Measurements from ENCODE around the gene DRC1. TPM values are rescaled to one million over a fixed set of nuclear protein-coding genes. Genes with fewer than 3 reads are reported as not detected.

The DRC1 gene
- total RNA-seq, 2 donors from 2014 or later, result not detected

DNA sequence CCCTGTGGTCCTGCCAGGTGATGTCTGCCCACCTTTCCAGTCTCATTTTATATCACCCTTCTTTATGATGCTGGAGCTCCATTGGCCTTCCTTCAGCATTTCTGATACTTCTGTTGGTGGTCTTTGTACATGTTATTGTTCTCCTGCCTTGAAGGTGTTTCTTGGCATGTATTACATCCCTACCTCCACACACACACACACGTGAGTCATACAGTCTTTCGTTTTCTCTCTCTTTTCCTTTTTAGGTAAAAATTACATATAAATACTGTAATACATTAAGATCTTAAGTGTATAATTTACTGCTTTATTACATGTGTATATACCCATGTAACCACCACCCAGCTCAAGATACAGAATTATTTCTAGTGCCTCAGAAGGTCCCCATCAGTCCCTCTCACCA, 44.9 kb upstream of the DRC1 start:
- intact Hi-C loops (cut with DNase I), result no loop called here
- Histone ChIP-seq H3K27ac (no peak overlapping the region), H3K9ac (ENCODE audit: low read depth in 2 of 2, low read length in 2 of 2) (no peak overlapping the region), H3K36me3 (no peaks in the 10 kb centered on the region), H3K9me3 (no peaks in the 10 kb centered on the region), H3K4me3 (no peak overlapping the region), H3K4me1 (no peaks in the 10 kb centered on the region), H3K27me3 (no peaks in the 10 kb centered on the region)
- TF ChIP-seq, protein P1, sequence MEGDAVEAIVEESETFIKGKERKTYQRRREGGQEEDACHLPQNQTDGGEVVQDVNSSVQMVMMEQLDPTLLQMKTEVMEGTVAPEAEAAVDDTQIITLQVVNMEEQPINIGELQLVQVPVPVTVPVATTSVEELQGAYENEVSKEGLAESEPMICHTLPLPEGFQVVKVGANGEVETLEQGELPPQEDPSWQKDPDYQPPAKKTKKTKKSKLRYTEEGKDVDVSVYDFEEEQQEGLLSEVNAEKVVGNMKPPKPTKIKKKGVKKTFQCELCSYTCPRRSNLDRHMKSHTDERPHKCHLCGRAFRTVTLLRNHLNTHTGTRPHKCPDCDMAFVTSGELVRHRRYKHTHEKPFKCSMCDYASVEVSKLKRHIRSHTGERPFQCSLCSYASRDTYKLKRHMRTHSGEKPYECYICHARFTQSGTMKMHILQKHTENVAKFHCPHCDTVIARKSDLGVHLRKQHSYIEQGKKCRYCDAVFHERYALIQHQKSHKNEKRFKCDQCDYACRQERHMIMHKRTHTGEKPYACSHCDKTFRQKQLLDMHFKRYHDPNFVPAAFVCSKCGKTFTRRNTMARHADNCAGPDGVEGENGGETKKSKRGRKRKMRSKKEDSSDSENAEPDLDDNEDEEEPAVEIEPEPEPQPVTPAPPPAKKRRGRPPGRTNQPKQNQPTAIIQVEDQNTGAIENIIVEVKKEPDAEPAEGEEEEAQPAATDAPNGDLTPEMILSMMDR (IDR thresholded peaks at IDR 0.05), result no peak
- DNase-seq, result no peak

DNA sequence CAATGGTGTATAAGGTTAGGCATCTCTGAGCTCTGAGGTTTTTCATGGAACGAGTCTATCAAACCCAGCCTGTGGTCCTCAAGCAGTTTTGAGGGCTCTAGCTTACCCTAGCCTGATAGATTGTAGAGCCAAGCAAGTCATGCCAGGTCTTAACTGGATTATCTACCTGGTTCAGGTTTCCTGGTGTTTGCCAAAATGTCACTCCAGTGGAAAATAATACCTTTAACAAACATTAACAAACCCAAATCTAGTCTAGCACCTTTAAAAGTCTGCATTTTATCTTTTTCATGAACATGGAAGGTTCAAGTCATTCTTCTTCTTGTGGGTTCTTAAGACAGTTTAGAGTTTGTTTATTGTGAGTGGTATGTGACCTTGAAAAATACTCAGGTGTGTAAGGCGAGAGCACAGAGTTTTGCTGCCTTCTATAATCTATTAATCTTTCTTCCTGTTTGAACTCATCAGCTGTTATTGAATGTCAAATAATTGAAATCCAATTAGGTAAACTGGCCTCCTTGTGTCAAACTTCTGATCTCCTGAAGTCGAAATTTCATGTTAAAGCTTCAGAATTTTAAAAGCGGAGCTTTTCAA, 41.7 kb upstream of the DRC1 start:
- intact Hi-C loops (cut with DNase I), result no loop called here
- Histone ChIP-seq H3K9me3 (no peaks in the 10 kb centered on the region), H3K9ac (ENCODE audit: low read depth in 2 of 2, low read length in 2 of 2) (no peak overlapping the region), H3K4me3 (no peak overlapping the region), H3K36me3 (no peaks in the 10 kb centered on the region), H3K4me1 (peaks cover 6% of the 10 kb centered on the region), H3K27ac (no peak overlapping the region), H3K27me3 (no peaks in the 10 kb centered on the region)
- TF ChIP-seq, protein P1 (IDR thresholded peaks at IDR 0.05), result no peak
- DNase-seq, result no peak

DNA sequence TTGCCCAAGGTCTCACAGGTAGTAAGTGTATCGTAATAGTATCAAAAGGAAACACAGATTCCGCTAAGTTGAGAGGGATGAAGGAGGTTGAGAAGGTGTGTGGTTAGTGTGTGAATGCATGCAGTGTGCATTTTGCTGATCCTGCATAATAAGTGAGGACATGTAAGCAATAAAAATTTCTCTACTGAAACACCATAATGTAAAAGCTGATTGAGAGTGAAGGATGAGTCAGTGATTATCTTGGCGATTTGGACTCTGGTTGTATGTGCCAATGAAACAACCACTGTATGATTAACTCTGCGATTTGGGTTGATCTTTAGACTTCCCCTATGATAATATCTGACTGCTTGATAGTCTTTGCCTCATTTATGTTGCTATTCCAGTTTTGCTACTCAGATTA, 38.4 kb upstream of the DRC1 start:
- intact Hi-C loops (cut with DNase I), result no loop called here
- Histone ChIP-seq H3K4me1 (peaks cover 6% of the 10 kb centered on the region), H3K9me3 (no peaks in the 10 kb centered on the region), H3K27ac (no peak overlapping the region), H3K36me3 (no peaks in the 10 kb centered on the region), H3K4me3 (no peak overlapping the region), H3K9ac (ENCODE audit: low read depth in 2 of 2, low read length in 2 of 2) (no peak overlapping the region), H3K27me3 (no peaks in the 10 kb centered on the region)
- DNase-seq, result no peak
- TF ChIP-seq, protein P1 (IDR thresholded peaks at IDR 0.05), result no peak

DNA sequence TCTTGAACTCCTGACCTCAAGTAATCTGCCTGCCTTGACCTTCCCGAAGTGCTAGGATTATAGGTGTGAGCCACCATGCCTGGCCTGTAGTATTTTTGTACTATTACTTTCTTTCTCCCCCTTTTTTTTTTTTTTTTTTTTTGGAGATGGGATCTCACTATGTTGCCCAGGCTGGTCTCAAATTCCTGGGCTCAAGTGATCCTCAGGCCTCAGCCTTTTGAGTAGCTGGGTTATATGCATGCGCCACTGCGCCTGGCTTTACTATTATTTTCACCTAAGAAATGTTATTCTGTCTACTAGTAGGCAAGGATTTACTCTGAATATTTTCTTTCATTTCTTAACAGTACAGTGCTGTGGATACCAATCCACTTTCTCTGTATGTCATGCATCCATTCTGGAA, 37.8 kb upstream of the DRC1 start:
- intact Hi-C loops (cut with DNase I), result no loop called here
- H3K4me3 ChIP-seq, result no peak overlapping the region
- no peaks in the 10 kb centered on the region for H3K27me3 ChIP-seq
- peaks cover 6% of the 10 kb centered on the region for H3K4me1 ChIP-seq
- H3K9me3 ChIP-seq, result no peaks in the 10 kb centered on the region
- H3K9ac ChIP-seq (ENCODE audit: low read depth in 2 of 2, low read length in 2 of 2), result no peak overlapping the region
- H3K27ac ChIP-seq, result no peak overlapping the region
- no peak for DNase-seq
- TF ChIP-seq, protein P1 (IDR thresholded peaks at IDR 0.05), result no peak
- H3K36me3 ChIP-seq, result no peaks in the 10 kb centered on the region

DNA sequence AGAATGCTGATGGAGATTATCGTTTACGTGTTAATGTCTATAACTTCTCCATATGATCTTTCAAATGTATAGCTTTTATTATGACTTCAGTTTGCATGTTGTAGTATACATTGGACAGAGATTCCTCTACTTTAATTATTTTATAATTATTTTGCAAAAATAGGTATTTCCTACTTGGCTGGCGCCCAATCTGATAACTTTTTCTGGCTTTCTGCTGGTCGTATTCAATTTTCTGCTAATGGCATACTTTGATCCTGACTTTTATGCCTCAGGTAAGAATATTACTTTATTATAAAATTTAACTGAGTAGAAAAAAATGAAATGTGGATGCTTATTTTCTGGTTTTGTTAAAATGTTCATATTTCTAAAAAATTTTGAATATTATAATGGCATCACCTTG, 37.1 kb upstream of the DRC1 start:
- no peak overlapping the region for H3K9ac ChIP-seq (ENCODE audit: low read depth in 2 of 2, low read length in 2 of 2)

More for the DNA sequence above, 37.1 kb upstream of the DRC1 start:
- peaks cover 6% of the 10 kb centered on the region for H3K4me1 ChIP-seq
- H3K27me3 ChIP-seq, result no peaks in the 10 kb centered on the region
- H3K27ac ChIP-seq, result no peak overlapping the region
- H3K9me3 ChIP-seq, result no peaks in the 10 kb centered on the region
- no peaks in the 10 kb centered on the region for H3K36me3 ChIP-seq
- H3K4me3 ChIP-seq, result no peak overlapping the region
- intact Hi-C loops (cut with DNase I), result no loop called here
- DNase-seq, result no peak
- TF ChIP-seq, protein P1 (IDR thresholded peaks at IDR 0.05), result no peak

Data from colonic mucosa (tissue), 4 donors.